HG03521 (cell line): Measurements from ENCODE around the gene SDK2.

Experiments used
- ATAC-seq: cut with Tn5 transposase; IDR thresholded peaks from one replicate; pipeline ENCODE4 v1.9.1; 2021; ENCODE audit warnings: mild to moderate bottlenecking, moderate library complexity; ENCODE audit not compliant: unreplicated experiment

SDK2 gene

GRCh38 chr17:73539166-73539565 lies 105.1 kb downstream of the SDK2 start:
- no peak for ATAC-seq

GRCh38 chr17:73538445-73538844 lies 105.8 kb downstream of the SDK2 start:
- ATAC-seq: no peak

- no peak for ATAC-seq
Measured at GRCh38 chr17:73536700-73537605, 107.3 kb downstream of the SDK2 start.

GRCh38 chr17:73535746-73536145 lies 108.5 kb downstream of the SDK2 start:
- no peak for ATAC-seq

GRCh38 chr17:73534209-73534909 lies 109.9 kb downstream of the SDK2 start:
- no peak for ATAC-seq

- ATAC-seq: no peak
Measured at GRCh38 chr17:73533781-73534180, 110.5 kb downstream of the SDK2 start.

GRCh38 chr17:73533127-73533526 lies 111.1 kb downstream of the SDK2 start:
- no peak for ATAC-seq

- ATAC-seq: no peak
Measured at GRCh38 chr17:73532421-73532901, 111.8 kb downstream of the SDK2 start.

- no peak for ATAC-seq
Measured at GRCh38 chr17:73531158-73531557, 113.1 kb downstream of the SDK2 start.

GRCh38 chr17:73528679-73529078 lies 115.6 kb downstream of the SDK2 start:
- ATAC-seq: no peak

GRCh38 chr17:73526952-73527351 lies 117.3 kb downstream of the SDK2 start:
- ATAC-seq: no peak

- ATAC-seq: no peak
Measured at GRCh38 chr17:73524941-73525679, 119.1 kb downstream of the SDK2 start.

- ATAC-seq: no peak
Measured at GRCh38 chr17:73522696-73523095, 121.5 kb downstream of the SDK2 start.

- no peak for ATAC-seq
Measured at GRCh38 chr17:73522107-73522506, 122.1 kb downstream of the SDK2 start.

GRCh38 chr17:73521376-73521775 lies 122.9 kb downstream of the SDK2 start:
- ATAC-seq: no peak

- no peak for ATAC-seq
Measured at GRCh38 chr17:73520369-73520761, 123.9 kb downstream of the SDK2 start.

- no peak for ATAC-seq
Measured at GRCh38 chr17:73519714-73520368, 124.4 kb downstream of the SDK2 start.

GRCh38 chr17:73519011-73519410 lies 125.2 kb downstream of the SDK2 start:
- no peak for ATAC-seq

- ATAC-seq: no peak
Measured at GRCh38 chr17:73516431-73516830, 127.8 kb downstream of the SDK2 start.

GRCh38 chr17:73514146-73514863 lies 129.9 kb downstream of the SDK2 start:
- no peak for ATAC-seq
